Left kidney (tissue), 2 donors: Measurements from ENCODE around the gene SCO2. TPM values are rescaled to one million over a fixed set of nuclear protein-coding genes. Genes with fewer than 3 reads are reported as not detected.

ENCODE experiments used
- DNase-seq: peaks from one replicate; pipeline ENCODE4 v3.0.0-alpha.2; 2013
- polyA plus RNA-seq: library from polyadenylated mRNA; unstranded; fragments of 120-200 nt; gene quantifications from one replicate; pipeline ENCODE4 v1.2.1, GENCODE V29; 2013; ENCODE audit not compliant: insufficient read length

The SCO2 gene
- polyA plus RNA-seq, 1 donor = 1.5 TPM

- no peak for DNase-seq
These were observed 22.5 kb downstream of the SCO2 start for GRCh38 chr22:50502628-50503474.

DNA sequence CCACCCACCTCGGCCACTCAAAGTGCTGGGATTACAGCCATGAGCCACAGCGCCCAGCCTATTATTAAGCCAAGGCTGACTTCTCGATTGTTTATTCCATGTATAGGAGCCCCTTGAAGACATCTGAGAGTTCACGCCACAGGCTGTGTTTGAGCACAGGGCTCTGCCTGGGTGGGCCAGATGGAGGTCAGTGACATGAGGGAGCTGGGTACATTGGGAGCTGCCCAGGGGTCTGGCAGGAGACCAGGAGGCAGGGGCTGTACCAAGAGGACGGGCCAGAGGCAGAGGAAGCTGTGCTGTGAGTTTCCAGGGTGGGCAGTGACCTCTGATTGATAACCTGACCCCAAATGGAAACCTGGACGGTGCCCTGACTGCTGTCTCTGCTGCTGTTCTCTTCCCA, 23.3 kb downstream of the SCO2 start:
- no peak for DNase-seq

- DNase-seq = no peak
These were observed 24.9 kb downstream of the SCO2 start for GRCh38 chr22:50500452-50500851.

- DNase-seq = peak; percentile 74
These were observed 27.0 kb downstream of the SCO2 start for GRCh38 chr22:50498322-50498890.

DNA sequence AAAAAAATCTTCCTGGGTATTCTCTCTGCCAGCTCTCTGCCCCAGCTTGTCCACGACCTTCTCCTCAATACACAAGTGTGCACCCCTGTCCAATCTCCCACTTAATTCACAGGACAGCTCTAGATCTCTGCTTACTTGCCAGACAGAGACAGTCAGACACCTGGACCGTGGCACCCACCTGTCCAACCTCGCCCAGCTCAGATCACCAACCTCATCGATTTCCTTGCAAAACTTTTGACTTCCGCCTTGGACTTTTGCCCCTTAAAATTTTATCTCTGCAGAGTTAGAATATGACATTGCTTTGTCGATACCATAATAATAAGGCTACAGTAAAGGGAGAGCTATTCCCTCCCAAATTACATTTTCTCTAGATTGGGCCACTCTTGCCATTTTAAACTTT, 28.3 kb downstream of the SCO2 start:
- no peak for DNase-seq

GRCh38 chr22:50490531-50491308, 34.7 kb downstream of the SCO2 start:
- no peak for DNase-seq

DNA sequence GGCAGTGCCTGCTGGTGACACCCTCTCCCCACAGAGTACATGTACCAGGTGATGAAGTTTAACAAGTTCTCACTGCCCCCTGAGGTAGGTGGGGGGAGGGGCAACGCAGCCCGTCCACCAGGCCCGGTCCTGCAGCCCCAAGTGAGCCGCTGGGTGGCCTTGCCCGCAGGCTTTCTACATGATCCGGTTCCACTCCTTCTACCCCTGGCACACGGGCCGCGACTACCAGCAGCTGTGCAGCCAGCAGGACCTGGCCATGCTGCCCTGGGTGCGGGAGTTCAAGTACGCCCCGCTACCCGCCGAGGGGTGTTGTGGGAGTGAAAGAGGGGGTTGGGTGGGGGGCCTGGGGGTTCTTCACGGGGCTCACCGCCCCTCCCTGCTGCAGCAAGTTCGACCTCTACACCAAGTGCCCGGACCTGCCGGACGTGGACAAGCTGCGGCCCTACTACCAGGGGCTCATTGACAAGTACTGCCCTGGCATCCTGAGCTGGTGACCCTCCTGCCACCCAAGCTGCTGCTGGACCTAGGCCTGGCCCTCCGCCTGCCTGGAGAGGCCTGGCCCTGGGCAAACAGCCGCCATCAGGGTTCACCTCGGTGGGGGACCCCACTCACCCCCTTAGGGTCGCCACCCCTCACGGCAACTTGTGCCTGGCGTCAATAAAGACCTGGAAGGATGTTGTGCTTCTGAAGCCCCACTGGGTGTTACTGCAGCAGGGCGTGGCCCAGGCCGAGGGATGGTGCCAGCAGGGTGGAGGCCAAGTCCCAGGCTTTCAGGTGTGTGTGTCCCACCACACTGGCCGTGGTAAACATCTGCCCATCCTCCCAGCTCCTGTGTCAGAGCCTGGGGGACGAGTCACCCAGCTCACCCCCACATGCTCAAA, 35.8 kb downstream of the SCO2 start:
- DNase-seq = no peak

- no peak for DNase-seq
These were observed 36.5 kb downstream of the SCO2 start for GRCh38 chr22:50488886-50489285.

DNA sequence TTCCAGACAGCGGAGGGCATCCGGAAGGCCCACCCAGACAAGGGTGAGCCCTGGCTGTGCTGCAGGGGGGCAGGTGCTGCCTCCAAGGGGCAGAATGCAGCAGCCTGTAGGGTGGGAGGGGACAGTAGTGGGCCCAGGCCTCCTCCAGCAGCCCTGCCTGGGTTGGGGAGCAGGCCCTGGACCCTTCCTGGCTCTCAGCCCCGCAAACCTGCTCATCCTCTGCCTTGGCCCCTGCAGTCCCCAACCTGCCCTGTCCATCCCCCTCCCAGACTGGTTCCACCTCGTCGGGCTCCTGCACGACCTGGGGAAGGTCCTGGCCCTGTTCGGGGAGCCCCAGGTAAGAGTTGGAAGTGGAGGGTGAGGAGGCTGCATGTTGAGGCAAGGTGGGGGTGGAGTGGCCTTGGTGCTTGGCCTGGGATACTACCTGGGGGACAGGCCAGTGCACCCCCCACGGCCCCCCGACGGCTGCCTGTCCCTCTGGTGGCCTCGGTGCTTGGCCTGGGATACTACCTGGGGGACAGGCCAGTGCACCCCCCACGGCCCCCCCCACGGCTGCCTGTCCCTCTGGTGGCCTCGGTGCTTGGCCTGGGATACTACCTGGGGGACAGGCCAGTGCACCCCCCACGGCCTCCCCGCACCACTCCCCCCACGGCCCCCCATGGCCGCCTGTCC, 37.3 kb downstream of the SCO2 start:
- no peak for DNase-seq

DNA sequence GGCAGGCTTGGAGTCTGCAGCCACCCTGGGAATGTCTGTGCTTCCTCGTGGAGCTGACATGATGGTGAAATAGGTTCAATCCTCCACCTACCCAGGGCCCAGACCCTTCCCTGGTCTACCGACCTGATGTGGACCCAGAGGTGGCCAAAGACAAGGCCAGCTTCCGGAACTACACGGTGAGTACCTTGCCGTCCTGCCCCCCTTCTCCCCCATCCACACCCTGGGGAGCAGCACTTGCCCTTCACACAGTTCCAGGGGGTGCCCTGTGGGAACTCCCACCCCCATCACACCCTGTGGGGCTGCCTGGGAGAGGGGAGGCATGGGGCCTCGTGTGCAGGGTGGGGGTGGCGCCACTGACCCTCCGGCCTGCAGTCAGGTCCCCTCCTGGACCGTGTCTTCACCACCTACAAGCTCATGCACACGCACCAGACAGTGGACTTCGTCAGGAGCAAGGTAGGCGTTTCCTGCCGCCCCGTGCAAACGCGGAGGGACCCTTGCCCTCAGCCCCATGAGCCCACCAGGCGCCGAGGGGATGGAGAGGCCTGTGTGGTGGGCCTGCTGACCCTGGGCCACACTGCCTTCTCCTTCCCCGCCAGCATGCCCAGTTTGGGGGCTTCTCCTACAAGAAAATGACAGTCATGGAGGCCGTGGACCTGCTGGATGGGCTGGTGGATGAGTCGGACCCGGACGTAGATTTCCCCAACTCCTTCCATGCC, 38.0 kb downstream of the SCO2 start:
- no peak for DNase-seq

- DNase-seq = no peak
These were observed 38.7 kb downstream of the SCO2 start, which contains the start of gene MIOX for GRCh38 chr22:50486561-50487289. TSS of gene MIOX (plus strand) at chr22:50486859. CDS start at chr22:50486898, 39 bp downstream.

DNA sequence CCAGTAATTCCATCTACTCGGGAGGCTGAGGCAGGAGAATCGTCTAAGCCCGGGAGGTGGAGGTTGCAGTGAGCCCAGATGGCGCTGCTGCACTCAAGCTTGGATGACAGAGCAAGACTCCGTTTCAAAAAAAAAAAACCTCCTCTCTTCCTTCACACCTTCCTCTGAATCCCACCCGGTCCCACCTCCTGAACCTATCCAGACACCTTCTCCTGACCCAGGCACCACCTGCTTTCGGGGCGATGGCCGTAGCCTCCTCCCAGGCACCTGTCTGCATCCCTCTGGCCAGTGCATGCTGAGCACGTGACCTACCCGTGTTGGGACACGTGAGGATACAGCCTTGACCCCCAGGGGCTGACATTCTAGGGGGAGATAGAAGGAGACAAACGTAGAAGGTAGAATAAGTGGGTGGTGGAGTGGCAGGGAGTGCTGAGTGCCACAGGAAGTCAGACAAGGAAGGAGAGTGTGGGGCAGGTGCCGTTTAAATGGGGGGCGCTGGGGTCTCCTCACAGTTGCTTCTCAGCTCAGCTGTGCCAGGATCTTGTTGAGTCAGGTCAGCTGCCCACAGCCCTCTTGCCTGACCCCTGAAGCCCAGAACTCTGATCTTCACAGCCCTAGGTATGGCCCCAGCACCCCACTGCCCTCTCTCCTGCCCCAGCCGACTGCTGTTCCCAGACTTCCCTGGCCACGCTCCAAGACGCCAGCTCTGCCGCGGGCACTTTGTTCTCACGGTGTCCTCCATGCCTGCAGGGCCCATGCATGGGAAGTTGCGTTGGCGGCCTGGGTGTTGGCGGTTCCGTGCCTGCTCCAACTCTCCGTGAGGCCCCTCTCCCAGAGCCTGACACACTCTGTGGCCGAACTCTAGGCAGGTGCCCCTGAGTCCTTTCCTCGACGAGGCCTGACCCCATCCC, 39.9 kb downstream of the SCO2 start:
- no peak for DNase-seq

DNA sequence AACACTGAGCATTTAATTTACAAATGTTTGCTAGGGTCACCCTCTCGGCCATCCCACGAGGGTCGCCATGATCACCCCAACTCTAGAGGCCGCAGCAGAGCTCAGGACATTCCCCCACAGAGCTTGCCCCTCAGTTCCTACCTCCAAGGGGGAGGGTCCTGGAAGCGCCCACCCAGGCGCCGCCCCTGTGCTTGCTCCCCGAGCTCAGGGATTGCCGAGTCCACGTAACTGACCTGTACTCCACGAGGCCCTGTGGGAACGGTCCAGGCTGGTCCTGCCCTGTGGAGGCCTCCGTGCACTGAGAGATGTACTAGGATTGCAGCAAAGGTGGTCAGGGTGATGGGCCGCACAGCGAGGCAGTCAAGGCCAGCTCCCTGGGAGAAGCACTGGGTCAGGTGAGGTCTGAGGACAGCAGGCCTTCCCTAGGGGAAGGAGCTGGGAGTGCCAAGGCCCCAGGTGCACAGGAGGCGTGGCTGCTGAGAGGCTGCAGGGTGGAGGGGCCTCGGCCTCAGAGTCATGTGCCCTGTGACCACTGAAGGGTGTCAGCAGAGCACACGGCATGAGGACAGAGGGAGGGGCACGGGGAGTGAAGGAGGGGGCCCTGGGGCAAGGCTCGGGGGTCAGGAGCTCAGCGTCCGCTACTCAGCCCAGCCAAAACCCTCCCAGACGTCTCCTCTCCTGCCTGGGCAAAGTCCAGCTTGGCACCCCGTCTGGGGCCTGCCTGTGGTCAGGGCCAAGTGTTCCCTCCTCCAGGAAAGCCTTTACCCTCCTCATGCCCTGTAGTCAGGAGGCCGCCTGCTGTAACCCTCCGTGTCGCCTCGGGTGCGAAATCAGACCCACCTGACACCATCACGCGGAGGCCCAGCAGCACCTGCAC, 41.2 kb downstream of the SCO2 start:
- DNase-seq = no peak

DNA sequence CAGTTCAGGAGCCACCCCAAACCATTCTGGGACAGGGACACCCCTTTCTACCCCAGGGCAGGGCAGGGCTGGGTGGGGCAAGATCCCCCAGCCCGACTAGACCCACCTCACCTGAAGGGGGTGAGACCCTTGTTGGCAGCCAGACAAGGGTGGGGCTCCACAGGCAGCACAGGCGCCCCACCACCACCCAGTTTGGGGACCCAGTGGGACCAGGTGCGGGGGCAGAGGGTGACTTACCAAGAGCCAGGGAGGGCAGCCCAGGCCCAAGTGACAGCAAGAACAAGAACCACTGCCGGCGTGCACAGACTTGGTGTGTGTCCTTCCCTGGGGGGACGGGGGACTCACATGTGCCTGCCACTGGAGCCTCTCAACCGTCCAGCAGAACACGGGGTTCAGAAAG, 41.8 kb downstream of the SCO2 start:
- DNase-seq = no peak

DNA sequence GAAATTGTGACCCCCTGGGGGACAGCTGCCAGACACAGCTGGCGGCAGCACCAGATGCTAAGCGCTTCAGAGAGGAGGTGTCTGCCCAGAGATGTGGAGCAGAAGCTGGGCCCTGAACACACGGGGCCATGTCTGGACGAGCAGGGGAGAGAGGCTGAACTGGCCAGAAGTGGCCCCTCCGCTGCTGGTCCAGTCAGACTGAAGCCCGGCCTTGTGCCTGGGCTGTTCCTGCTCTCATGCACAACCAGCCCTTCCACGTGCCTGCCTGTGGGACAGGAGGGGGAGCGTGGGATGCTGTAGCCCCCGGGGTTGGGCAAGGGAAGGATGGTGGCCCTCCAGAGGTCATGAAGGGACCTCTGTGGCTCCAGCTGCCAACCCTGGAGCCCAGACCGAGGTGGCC, 42.3 kb downstream of the SCO2 start:
- no peak for DNase-seq

DNA sequence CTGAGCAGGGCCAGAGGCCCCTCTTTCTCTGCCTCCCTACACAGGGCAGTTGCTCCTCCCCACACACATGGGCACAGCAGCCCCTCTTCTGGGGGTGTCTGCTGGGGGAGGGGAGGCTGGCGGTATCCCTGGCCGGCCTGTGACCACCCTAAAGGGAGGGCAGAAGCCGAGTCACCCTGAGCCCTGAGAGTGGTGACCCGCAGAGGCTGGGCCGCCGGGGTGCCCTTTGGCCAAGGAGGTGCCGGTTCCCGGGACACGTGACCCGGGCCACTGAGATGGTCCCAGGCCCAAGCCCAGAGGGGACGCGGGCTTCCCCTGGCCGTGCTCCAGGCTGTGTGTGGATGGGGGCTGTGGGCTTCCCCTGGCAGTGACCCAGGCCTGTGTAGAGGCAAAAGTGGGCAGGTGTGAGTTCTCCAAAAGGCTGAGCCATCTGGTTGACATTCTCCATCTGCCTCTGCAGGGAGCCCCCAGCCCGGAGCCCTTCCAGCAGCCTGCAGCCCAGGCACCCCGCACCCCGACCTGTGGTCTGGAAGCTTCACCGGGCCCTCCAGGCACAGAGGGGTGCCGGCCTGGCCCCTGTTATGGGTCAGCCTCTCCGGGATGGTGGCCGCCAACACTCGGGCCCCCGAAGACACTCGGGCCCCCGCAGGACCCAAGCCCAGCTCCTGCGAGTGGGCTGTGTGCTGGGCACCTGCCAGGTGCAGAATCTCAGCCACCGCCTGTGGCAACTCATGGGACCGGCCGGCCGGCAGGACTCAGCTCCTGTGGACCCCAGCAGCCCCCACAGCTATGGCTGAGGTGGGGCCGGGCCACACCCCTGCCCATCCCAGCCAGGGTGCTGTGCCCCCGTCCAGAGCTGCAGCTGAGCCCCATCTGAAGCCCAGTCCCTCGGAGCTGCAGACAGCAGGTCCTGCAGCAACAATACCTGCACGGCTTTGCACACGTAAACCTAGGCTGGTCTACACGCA, 43.0 kb downstream of the SCO2 start:
- DNase-seq = no peak
